Psoas muscle (tissue), 8 donors: ENCODE results near the gene ADAMTSL1. TPM values are rescaled to one million over a fixed set of nuclear protein-coding genes. Genes with fewer than 3 reads are reported as not detected.

Source experiments
- ATAC-seq, 4 donors: fragments of 200-7000 bp; cut with Tn5 transposase; one replicate each; pipeline ENCODE4 v1.9.1; 2020; ENCODE audit warnings: moderate library complexity in 3 of 4, mild to moderate bottlenecking in 2 of 4
- DNase-seq, 2 donors: peaks; one replicate each; pipeline ENCODE4 v3.0.0-alpha.2; 2020
- H3K27ac ChIP-seq: fragments of 200-600 bp; one replicate; pipeline ENCODE4 v1.8.0; 2022
- H3K27me3 ChIP-seq, 3 donors: fragments of 200-600 bp in 1 of 3; one replicate each; pipeline versions ENCODE4 v1.6.1 to v1.8.0; 2013 to 2022; ENCODE audit warnings: low read length in 2 of 3, mild to moderate bottlenecking in 2 of 3, moderate library complexity in 1 of 3; ENCODE audit not compliant: insufficient read depth in 3 of 3
- H3K36me3 ChIP-seq, 2 donors: fragments of 200-600 bp in 1 of 2; one replicate each; pipeline versions ENCODE4 v1.6.1 to v1.8.0; 2013 to 2022; ENCODE audit warnings: low read depth in 1 of 2, mild to moderate bottlenecking in 1 of 2, moderate library complexity in 1 of 2; ENCODE audit not compliant: insufficient read depth in 1 of 2
- H3K4me1 ChIP-seq: fragments of 200-600 bp; one replicate; pipeline ENCODE4 v1.8.0; 2022
- H3K4me3 ChIP-seq: fragments of 200-600 bp; one replicate; pipeline ENCODE4 v1.8.0; 2022; ENCODE audit warnings: mild to moderate bottlenecking
- H3K9me3 ChIP-seq: fragments of 200-600 bp; one replicate; pipeline ENCODE4 v1.8.0; 2022
- CTCF ChIP-seq: fragments of 200-600 bp; IDR thresholded peaks from one replicate; pipeline ENCODE4 v1.8.0; 2022; ENCODE audit warnings: antibody characterized with exemption
- WGBS, 3 donors: extraction: QIAGEN DNeasy Blood & Tissue Kit; methylation state at CpG; one replicate each; pipeline versions ENCODE4 v1.1.6 to v1.1.7; 2013; 5-methylcytosine and 5-hydroxymethylcytosine counted together
- intact Hi-C, 2 donors: fragments of 100-400 bp; cut with DNase I; formaldehyde crosslinking; loops; one replicate each; pipeline versions ENCODE4 v1.11.0 to v1.14.2; 2022
- polyA plus RNA-seq, 3 donors: library from polyadenylated mRNA; stranded (reverse); fragments of 200-250 nt; gene quantifications; one replicate each; pipeline ENCODE4 v1.2.3, GENCODE V29; 2013
- total RNA-seq, 4 donors: library from RNA; stranded (reverse); fragmentation: NEBNext Ultra II Directional in 2 of 4; extraction: Animal tissue kit (Norgen Biotek cat#: 25700) in 2 of 4; gene quantifications; one replicate each; pipeline versions ENCODE4 v1.2.1 to v1.2.4, GENCODE V29; 2021 to 2023
- donor health status: healthy with polysubstance abuse.
- donor health status: DM: no; HTN: no; CAD: no; lungs with moderate emphysema.
- donor health status: Bipolar disorder and iron deficiency.
- donor health status: healthy.
- donor health status: DM: yes; HTN: yes; CAD: no.
- donor health status: DM: no; HTN: no; CAD: no.
- donor health status: DM: no; HTN: no; CAD: no.
- donor health status: DM: yes; HTN: yes; CAD: no.

Gene ADAMTSL1
- total and polyA plus RNA-seq, 7 donors, result 0.08 to 0.57 (median 0.28) TPM

DNA sequence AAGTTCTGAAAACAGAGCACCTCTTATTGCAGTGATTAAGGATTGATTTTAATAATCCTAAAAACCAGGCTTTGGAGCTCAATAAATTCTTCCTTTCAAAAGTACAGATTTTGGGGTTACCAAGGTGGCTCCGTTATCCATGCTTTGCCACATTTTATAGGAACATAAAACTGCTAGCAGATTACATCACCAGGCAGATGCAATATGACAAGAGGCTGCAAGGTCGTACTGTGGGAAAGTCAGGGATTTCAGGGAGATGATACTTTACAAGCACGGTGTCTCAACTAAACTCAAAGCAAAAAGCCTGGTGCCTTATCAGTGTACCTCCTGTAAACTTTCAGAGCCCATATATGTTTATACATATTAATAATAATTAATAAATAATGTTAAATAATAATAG is 28.6 kb downstream of the ADAMTSL1 start:
- TF ChIP-seq CTCF, result no peak
- Histone ChIP-seq H3K4me1 (no peaks in the 10 kb centered on the region), H3K36me3 (no peaks in the 10 kb centered on the region), H3K9me3 (no peaks in the 10 kb centered on the region), H3K27ac (no peak overlapping the region), H3K4me3 (no peak overlapping the region), H3K27me3 (no peaks in the 10 kb centered on the region)
- DNase-seq, result no peak
- 51 to 58% (median 51%) methylated on average over 3 of the region's 3 CpGs for WGBS, 3 donors
- intact Hi-C loops, result no loop called here
- ATAC-seq, result no peak

DNA sequence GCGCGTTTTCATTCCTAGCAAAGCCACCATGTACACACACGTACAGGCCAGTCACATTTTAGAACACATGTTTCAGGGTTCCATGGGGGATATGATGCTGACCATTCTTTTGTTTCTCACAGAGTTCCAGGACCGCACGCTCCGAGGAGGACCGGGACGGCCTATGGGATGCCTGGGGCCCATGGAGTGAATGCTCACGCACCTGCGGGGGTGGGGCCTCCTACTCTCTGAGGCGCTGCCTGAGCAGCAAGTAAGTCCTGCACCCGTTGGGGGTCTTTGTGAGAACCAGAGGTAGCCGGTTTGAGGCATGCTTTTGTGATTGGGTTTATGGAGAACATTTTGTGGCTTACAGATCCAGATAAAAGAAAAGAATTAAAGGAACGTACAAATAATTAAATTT is 30.8 kb downstream of the ADAMTSL1 start:
- H3K4me3 ChIP-seq, result no peak overlapping the region
- WGBS, 3 donors, result 83 to 87% (median 87%) methylated on average over 14 of the region's 14 CpGs
- H3K27me3 ChIP-seq, result no peaks in the 10 kb centered on the region
- no peak for ATAC-seq
- intact Hi-C loops, result no loop called here
- H3K27ac ChIP-seq, result no peak overlapping the region
- no peak for TF ChIP-seq CTCF
- no peaks in the 10 kb centered on the region for H3K4me1 ChIP-seq
- H3K36me3 ChIP-seq, result no peaks in the 10 kb centered on the region
- H3K9me3 ChIP-seq, result no peaks in the 10 kb centered on the region
- no peak for DNase-seq

DNA sequence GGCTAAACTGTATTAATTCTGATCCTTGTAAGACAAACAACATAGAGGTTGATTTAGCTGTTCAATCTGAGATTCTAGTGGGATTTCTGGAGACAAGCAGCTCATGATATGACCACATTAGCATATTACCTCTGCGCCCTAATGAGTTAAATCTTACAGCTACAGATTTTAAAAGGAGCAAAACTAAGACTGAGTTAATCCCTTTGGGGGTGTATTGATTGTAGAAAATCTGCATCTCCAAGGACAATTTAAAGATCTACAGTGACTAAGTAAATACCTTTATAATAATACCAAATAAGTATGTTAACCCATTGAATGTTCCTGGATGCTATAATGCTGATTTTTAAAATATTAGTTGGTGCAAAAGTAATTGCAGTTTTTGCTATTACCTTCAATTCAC is 33.2 kb downstream of the ADAMTSL1 start:
- no peak overlapping the region for H3K27ac ChIP-seq
- TF ChIP-seq CTCF, result no peak
- WGBS, 3 donors, result 88 to 94% (median 93%) methylated on average over 1 of the region's 1 CpG
- intact Hi-C loops, result no loop called here
- H3K9me3 ChIP-seq, result no peaks in the 10 kb centered on the region
- no peaks in the 10 kb centered on the region for H3K27me3 ChIP-seq
- DNase-seq (no peak), ATAC-seq (no peak)
- no peaks in the 10 kb centered on the region for H3K4me1 ChIP-seq
- H3K36me3 ChIP-seq, result no peaks in the 10 kb centered on the region
- H3K4me3 ChIP-seq, result no peak overlapping the region

- H3K4me1 ChIP-seq, result no peaks in the 10 kb centered on the region
These were observed 42.6 kb downstream of the ADAMTSL1 start for GRCh38 chr9:18516514-18516913.

More at GRCh38 chr9:18516514-18516913, 42.6 kb downstream of the ADAMTSL1 start:
- intact Hi-C loops, result no loop called here
- Histone ChIP-seq H3K4me3 (no peak overlapping the region), H3K27ac (no peak overlapping the region), H3K9me3 (no peaks in the 10 kb centered on the region), H3K36me3 (no peaks in the 10 kb centered on the region), H3K27me3 (no peaks in the 10 kb centered on the region)
- DNase-seq (no peak), ATAC-seq (no peak)
- TF ChIP-seq CTCF, result no peak
